HG03139 (cell line): ENCODE measurements around the gene GALNT10.
A peak's percentile ranks its signal among the peaks of the same experiment; 100 is the strongest.

Source experiments
- ATAC-seq: cut with Tn5 transposase; IDR thresholded peaks from one replicate; pipeline ENCODE4 v1.9.1; 2021; ENCODE audit not compliant: unreplicated experiment

The GALNT10 gene

GRCh38 chr5:154202379-154203260, 12.1 kb downstream of the GALNT10 start:
- ATAC-seq: peak; percentile 77

DNA sequence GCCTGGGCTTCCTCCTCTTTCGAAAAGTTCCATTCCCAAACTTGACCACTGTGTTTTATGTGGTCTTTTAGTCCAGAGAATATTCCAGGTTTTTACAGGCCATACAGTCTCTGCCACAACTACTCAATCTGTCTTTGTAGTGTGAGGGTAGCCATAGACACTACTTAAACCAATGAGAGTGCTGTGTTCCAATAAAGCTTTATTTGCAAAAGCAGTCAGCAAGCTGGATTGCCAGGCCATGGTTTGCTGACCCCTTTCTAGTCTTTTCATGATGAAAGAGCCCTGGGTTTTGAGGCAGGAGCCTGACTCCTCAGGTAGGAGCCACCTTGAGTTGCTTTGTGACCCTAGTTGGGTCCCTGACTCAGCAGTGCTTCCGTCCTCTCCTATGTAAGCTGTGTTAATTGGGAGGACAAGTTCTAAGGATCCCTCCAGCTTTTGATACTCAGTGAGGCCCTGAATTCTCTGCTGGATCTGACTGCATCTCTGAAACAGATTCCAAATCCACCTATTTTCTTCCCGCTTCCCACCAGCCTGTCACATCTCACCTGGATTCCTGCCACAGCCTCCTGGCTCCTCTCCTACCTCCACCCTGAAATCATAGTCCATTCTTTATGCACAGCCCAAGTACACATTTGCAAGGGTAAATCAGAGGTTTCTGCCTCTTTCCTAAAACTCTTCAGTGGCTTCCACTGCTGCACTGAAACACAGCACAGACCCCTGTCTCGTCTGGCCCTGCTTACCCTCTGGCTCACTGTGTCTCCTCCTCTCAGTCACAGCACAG, 13.5 kb downstream of the GALNT10 start:
- no peak for ATAC-seq

GRCh38 chr5:154205441-154206117, 15.0 kb downstream of the GALNT10 start:
- ATAC-seq: no peak

DNA sequence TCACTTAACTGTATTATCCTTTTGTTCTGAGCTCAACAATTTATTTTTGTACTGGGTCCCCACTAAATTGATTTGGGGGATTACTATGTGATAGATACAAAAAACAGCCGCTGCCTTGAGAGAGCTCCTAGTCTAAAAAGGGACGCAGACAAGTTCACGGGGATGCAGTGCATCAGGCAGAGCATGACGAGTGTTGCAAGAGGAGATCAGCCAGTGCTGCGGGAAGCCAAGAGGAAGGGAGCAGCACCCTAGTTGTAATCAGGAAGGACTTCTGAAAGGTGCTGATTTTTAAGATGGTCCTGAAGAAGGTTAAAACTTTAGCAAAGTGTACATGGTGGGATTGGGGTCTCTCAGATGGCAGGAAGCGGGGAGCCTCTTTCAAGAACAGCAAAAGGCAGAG, 15.8 kb downstream of the GALNT10 start:
- ATAC-seq: no peak

DNA sequence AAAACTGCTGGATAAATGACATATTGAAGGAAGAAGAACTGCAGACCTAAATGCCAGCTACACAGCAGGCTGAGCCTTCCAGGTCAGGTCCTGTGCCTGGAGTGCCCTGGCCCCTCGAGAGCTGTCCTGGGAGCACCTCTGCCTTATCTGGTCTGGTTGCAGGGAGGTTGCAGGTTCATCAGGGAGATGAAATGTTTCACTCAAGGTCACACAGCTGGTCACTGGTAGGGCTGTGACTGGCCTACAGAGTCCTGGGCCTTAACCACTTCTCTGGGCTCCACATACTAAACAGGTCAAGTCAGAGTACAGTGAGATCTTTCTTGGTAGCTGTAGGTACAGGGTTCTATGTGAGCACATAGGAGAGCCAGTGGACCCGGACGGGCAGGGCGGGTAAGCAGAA, 16.7 kb downstream of the GALNT10 start:
- ATAC-seq: no peak

GRCh38 chr5:154209591-154210081, 19.1 kb downstream of the GALNT10 start:
- no peak for ATAC-seq

GRCh38 chr5:154210163-154210562, 19.6 kb downstream of the GALNT10 start:
- no peak for ATAC-seq

DNA sequence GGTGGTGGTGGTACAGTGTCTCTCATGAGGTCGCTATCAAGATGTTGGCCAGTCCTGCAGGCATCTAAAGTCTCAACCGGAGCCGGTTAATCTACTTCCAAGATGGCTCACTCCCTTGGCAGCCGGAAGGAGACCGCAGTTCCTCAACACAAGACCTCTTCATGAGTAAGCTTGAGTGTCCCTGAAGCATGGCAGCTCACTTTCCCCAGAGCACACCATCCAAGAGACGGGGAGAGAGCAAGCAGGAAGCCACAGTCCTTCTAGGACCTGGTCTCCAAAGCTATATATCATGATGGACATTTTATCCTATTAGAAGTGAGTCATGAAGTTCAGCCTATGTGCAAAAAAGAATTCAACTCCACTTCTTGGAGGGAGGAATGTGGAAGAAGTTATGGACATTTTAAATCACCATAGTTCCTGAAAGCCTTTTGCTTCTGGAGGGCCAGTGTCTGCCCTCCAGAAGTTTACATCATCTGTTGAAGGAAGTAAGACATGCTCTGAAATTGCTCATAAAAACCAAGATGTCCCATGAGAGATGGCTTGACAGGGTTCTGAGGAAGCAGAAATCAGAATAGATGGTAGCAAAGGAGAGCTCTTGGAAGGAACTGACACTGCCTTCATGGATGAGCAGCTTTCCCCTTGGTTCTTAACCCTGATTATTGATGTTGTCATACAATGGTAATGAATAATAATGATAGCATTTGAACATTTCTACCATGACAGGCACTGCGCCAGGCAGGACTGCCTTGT, 21.3 kb downstream of the GALNT10 start:
- no peak for ATAC-seq

GRCh38 chr5:154213592-154213991, 23.1 kb downstream of the GALNT10 start:
- ATAC-seq: no peak

- peak; percentile 69 for ATAC-seq
Measured at GRCh38 chr5:154214371-154215106, 24.0 kb downstream of the GALNT10 start.

- ATAC-seq: no peak
Measured at GRCh38 chr5:154215571-154216325, 25.2 kb downstream of the GALNT10 start.

GRCh38 chr5:154217462-154217861, 26.9 kb downstream of the GALNT10 start:
- ATAC-seq: no peak

DNA sequence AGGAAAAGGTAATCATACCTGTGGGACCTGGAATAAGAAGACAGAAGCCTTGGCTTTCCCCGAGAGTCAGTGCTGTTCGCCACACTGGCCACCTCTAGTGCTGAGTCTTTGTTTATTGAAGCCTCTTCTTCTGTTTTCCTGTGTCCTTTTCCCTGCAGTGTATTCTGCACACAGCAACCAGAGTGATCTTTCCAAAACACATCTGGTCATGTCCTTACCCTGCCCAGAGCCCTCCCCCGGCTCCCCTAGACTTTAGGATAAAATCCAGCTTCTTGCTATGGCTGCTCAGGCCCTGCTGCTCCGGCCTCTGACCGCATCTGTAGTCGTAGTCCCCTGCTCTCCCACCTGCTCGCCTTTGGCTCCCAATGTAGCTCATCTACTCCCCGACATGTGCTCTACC, 28.3 kb downstream of the GALNT10 start:
- ATAC-seq: no peak

DNA sequence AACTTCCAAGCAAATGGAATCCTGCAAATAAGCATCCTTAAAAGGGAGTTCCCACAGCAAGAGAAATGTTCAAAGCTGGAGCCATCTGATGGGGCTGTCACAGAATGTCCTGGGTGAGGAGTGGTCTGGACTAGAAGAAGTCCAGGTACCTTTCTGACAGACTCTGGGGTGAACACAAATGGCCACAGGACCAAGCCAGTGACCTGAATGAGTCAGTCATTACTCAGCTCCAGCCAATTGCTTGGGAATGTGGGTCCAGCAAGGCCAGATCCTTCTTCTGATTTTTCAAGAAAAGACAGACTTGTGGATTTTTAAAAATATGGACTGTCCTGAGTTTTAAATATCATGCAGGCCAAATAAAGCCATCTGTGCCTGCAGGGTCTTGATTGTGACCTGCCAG, 30.1 kb downstream of the GALNT10 start:
- ATAC-seq: no peak

DNA sequence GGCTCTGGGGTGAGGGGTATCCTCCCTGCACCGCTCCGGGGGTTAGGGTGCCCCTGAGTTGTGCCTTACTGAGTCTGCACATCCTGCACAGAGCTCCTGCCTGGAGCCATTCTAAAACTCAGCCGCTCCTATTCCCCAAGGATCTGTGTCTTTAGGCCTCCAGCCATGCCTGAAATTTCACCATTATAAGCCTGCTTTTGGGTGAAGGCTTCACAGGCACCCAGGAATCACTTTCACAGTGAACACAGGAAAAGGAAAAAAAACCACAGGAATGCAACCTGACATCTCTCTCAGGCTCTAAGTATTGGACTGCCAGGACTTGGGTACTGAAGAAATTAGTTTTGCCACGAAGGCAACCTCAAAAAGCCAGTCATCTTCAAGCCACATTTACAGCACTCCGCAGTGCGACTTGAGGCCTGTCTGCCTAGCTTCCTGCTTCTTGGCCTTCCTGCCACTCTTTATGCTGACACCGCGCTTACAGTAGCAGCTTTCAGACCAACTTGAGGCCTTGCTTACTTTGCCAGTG, 30.9 kb downstream of the GALNT10 start:
- ATAC-seq: peak; percentile 68

DNA sequence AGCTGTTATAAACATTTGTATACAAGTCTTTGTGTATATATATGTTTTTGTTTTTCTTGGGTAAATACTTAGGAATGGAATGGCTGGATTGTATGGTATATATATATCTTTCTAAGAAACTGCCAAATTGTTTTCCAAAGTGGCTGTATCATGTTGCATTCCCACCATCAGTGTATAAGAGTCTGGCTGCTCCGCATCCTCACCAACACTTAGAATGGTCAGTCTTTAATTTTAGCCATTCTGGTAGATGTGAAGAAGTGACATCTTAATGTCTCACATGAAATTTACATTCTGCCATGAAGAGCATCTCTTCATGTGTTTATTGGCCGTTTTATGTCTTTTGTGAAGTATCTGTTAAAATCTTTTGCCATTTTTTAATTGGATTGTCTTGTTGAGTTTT, 31.9 kb downstream of the GALNT10 start:
- ATAC-seq: no peak

GRCh38 chr5:154223320-154223719, 32.8 kb downstream of the GALNT10 start:
- ATAC-seq: no peak

DNA sequence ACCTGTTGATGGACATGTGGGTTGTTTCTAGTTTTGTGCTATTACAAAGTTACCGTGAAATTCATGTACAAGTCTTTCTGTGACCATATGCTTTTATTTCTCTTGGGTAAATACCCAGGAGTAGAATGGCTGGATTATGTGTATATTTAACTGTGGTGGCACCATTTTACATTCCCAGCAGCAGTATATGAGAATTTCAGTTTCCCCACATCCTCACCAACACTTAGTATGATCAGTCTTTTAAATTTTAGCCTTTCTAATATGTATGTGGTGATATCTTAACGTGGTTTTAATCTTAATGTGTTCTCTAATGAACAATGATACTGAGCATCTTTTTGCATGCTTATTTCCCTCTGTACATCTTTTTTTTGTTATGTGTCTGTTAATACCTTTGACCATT, 36.6 kb downstream of the GALNT10 start:
- ATAC-seq: no peak

- peak; percentile 88 for ATAC-seq
Measured at GRCh38 chr5:154228696-154229095, 38.2 kb downstream of the GALNT10 start.
